Lung (tissue), 12 donors: Measurements from ENCODE around the gene TNIK. TPM values are rescaled to one million over a fixed set of nuclear protein-coding genes. Genes with fewer than 3 reads are reported as not detected.
A peak's percentile ranks its signal among the peaks of the same experiment; 100 is the strongest.
"Not testable (repeated sequence)": the region's sequence is repeated elsewhere in the genome, so short reads cannot be mapped to it uniquely, and the experiment has no call there.

ENCODE experiments used
- ATAC-seq: fragments of 200-7000 bp; cut with Tn5 transposase; one replicate; pipeline ENCODE4 v1.9.1; 2020; ENCODE audit warnings: moderate number of reproducible peaks; ENCODE audit not compliant: insufficient read depth, low FRiP score
- DNase-seq, 3 donors: peaks; one replicate each; pipeline ENCODE4 v3.0.0-alpha.2; 2013 to 2017
- H3K27ac ChIP-seq, 2 donors: one replicate each; pipeline ENCODE4 v1.5.1; 2013; ENCODE audit warnings: mild to moderate bottlenecking in 2 of 2, moderate library complexity in 2 of 2, control low read depth in 1 of 2, inconsistent platforms in 1 of 2, low read depth in 1 of 2, low read length in 1 of 2
- H3K27me3 ChIP-seq, 3 donors: one replicate each; pipeline ENCODE4 v1.5.1; 2013; ENCODE audit warnings: low read length in 2 of 3; ENCODE audit not compliant: control insufficient read depth in 3 of 3, insufficient read depth in 3 of 3
- H3K36me3 ChIP-seq, 4 donors: one replicate each; pipeline ENCODE4 v1.5.1; 2013; ENCODE audit warnings: low read length in 4 of 4, mild to moderate bottlenecking in 1 of 4, moderate library complexity in 1 of 4; ENCODE audit not compliant: control insufficient read depth in 4 of 4, insufficient read depth in 4 of 4
- H3K4me1 ChIP-seq, 5 donors: one replicate each; pipeline ENCODE4 v1.5.1; 2013; ENCODE audit warnings: low read length in 5 of 5, mild to moderate bottlenecking in 2 of 5, moderate library complexity in 1 of 5; ENCODE audit not compliant: control insufficient read depth in 5 of 5, insufficient read depth in 5 of 5
- H3K4me3 ChIP-seq: one replicate; pipeline ENCODE4 v1.5.1; 2013; ENCODE audit warnings: mild to moderate bottlenecking, control low read depth, moderate library complexity
- H3K9ac ChIP-seq, 2 donors: one replicate each; pipeline ENCODE4 v1.5.1; 2013; ENCODE audit warnings: low read length in 2 of 2, control low read depth in 1 of 2; ENCODE audit not compliant: insufficient read depth in 1 of 2
- H3K9me3 ChIP-seq, 4 donors: one replicate each; pipeline ENCODE4 v1.5.1; 2013; ENCODE audit warnings: low read length in 3 of 4, mild to moderate bottlenecking in 1 of 4, moderate library complexity in 1 of 4; ENCODE audit not compliant: control insufficient read depth in 4 of 4, insufficient read depth in 3 of 4
- CTCF ChIP-seq: IDR thresholded peaks from 2 replicates; pipeline ENCODE4 v1.5.1; 2012; ENCODE audit warnings: mild to moderate bottlenecking; ENCODE audit errors: control extremely low read depth, extremely low read depth
- WGBS, 2 donors: extraction: QIAGEN DNeasy Blood & Tissue Kit; methylation state at CpG; one replicate each; pipeline ENCODE4 v1.1.7; 2013; 5-methylcytosine and 5-hydroxymethylcytosine counted together
- polyA plus RNA-seq, 2 donors: library from polyadenylated mRNA; stranded (reverse); fragments of 200-250 nt; gene quantifications; one replicate each; pipeline ENCODE4 v1.2.1, GENCODE V29; 2013
- total RNA-seq, 2 donors: library from RNA; depleted of rRNA in 1 of 2; stranded (reverse); fragments of >200 nt in 1 of 2; gene quantifications; one replicate each; pipeline ENCODE4 v1.2.1, GENCODE V29; 2014 to 2021
- donor health status: control.
- donor health status: control.
- donor health status: Bipolar disorder and iron deficiency.
- donor health status: healthy.
- donor health status: DM: yes; HTN: yes; CAD: no.

The TNIK gene
- total and polyA plus RNA-seq, 4 donors = 9.4 to 36.3 (median 14.3) TPM

GRCh38 chr3:171453180-171453886 lies 6.9 kb downstream of the TNIK start:
- H3K36me3 ChIP-seq = no peaks in the 10 kb centered on the region
- TF ChIP-seq CTCF = no peak
- DNase-seq (peak; percentile 26 to 34 (median 29)), ATAC-seq (no peak)
- 68 to 70% methylated on average over 12 of the region's 12 CpGs for WGBS, 2 donors
- no peaks in the 10 kb centered on the region for H3K9me3 ChIP-seq
- peak overlapping the region in 1 of 2 donors; percentile 14 for H3K27ac ChIP-seq
- H3K9ac ChIP-seq = no peak overlapping the region
- peaks cover 0 to 4% (median 0%) of the 10 kb centered on the region in 3 donors for H3K27me3 ChIP-seq
- H3K4me1 ChIP-seq = peaks cover 0 to 17% (median 8%) of the 10 kb centered on the region in 5 donors
- no peak overlapping the region for H3K4me3 ChIP-seq

- TF ChIP-seq CTCF = no peak
- 78 to 81% methylated on average over 5 of the region's 5 CpGs for WGBS, 2 donors
These were observed 7.9 kb downstream of the TNIK start for GRCh38 chr3:171452328-171452727.

GRCh38 chr3:171451915-171452314 lies 8.3 kb downstream of the TNIK start:
- TF ChIP-seq CTCF = no peak
- peak overlapping the region in 1 of 2 donors; percentile 60 for H3K27ac ChIP-seq
- H3K4me3 ChIP-seq = no peak overlapping the region
- WGBS, 2 donors = 93 to 95% methylated on average over 5 of the region's 5 CpGs
- H3K9me3 ChIP-seq = no peaks in the 10 kb centered on the region
- no peak for ATAC-seq
- H3K9ac ChIP-seq = no peak overlapping the region
- no peaks in the 10 kb centered on the region for H3K36me3 ChIP-seq
- no peak for DNase-seq
- H3K4me1 ChIP-seq = peaks cover 0 to 19% (median 4%) of the 10 kb centered on the region in 5 donors
- no peaks in the 10 kb centered on the region for H3K27me3 ChIP-seq

More at GRCh38 chr3:171452328-171452727, 7.9 kb downstream of the TNIK start:
- DNase-seq (peak in 1 of 3 donors; percentile 11), ATAC-seq (no peak)
- Histone ChIP-seq H3K9me3 (no peaks in the 10 kb centered on the region), H3K27ac (peak overlapping the region in 1 of 2 donors; percentile 60), H3K27me3 (no peaks in the 10 kb centered on the region), H3K9ac (no peak overlapping the region), H3K36me3 (no peaks in the 10 kb centered on the region), H3K4me3 (no peak overlapping the region), H3K4me1 (peaks cover 0 to 17% (median 4%) of the 10 kb centered on the region in 5 donors)

GRCh38 chr3:171447579-171447891 lies 12.7 kb downstream of the TNIK start:
- not testable (repeated sequence) for H3K4me3 ChIP-seq, H3K9me3 ChIP-seq, H3K27me3 ChIP-seq, H3K27ac ChIP-seq, ATAC-seq, H3K36me3 ChIP-seq, H3K9ac ChIP-seq, DNase-seq
- H3K4me1 ChIP-seq = peaks cover 0 to 30% (median 6%) of the 10 kb centered on the region in 5 donors
- 80 to 97% methylated on average over 1 of the region's 1 CpG for WGBS, 2 donors
